LNCAP (cell line): Measurements from ENCODE around the gene TNFAIP8L2.

Source experiments
- TF ChIP-seq, protein P1 (sequence below): fragments of 450-650 bp; IDR thresholded peaks from 2 replicates; pipeline ENCODE4 v1.5.1; 2017; ENCODE audit warnings: mild to moderate bottlenecking

The TNFAIP8L2 gene

DNA sequence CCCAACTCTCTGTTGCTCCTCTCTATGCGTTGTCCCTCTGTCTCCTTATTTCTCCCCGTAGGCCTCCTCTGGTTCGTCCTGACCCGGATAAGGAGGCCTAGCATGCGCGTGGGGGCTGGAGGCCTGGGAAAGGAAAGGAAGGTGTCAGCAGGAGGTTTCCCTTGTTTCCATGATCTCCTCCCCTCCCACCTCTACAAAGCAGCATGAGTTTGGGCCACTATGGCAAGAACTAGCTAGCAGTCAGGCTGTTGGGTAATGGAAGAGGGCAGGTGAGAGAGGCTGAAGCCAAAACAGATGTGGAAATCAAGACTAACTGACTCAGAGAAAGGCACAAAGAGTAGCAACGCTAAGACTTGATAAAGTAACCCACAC lies 9.3 kb upstream of the TNFAIP8L2 start:
- TF ChIP-seq, protein P1, sequence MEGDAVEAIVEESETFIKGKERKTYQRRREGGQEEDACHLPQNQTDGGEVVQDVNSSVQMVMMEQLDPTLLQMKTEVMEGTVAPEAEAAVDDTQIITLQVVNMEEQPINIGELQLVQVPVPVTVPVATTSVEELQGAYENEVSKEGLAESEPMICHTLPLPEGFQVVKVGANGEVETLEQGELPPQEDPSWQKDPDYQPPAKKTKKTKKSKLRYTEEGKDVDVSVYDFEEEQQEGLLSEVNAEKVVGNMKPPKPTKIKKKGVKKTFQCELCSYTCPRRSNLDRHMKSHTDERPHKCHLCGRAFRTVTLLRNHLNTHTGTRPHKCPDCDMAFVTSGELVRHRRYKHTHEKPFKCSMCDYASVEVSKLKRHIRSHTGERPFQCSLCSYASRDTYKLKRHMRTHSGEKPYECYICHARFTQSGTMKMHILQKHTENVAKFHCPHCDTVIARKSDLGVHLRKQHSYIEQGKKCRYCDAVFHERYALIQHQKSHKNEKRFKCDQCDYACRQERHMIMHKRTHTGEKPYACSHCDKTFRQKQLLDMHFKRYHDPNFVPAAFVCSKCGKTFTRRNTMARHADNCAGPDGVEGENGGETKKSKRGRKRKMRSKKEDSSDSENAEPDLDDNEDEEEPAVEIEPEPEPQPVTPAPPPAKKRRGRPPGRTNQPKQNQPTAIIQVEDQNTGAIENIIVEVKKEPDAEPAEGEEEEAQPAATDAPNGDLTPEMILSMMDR, result no peak

DNA sequence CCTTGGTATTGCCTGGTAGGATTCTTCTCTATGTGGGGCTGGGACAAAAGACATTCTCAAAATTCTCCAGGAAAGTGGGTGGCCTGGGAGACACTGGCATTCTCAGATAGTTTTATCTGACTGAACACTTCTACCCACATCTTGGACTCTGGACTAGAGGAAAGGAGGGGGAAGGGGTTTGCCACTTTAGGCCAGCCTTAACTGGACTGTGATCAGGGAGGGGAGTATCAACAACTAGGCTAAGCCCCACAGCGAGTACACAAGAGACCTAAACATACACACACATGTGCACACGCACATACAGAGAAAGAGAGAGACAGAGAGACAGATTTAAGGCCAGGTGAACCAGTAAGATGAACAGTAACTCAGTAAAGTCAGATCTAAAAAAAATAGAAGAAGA lies 8.8 kb upstream of the TNFAIP8L2 start:
- TF ChIP-seq, protein P1, result no peak

DNA sequence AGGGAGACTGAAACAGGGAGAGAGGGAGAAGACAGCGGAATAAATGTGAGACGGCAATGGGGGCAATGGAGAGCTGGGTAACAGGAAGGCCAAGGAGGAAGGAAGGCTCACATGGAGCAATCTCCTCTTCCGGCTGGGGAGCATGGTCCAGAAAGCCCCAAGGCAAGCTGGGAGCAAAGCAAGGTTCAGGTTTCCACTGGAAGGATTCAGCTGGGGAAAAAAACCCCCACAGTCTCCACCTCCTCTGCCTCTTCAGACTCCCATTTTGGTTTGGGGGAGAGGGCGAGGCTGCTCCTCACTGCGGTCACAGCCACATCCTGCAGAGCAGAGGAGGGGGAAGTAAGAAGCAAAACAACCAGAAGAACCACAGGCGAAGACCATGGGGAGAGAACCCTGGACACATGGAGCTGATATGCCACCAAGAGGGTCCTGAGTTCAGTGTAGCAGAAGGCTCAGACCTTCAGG lies 650 bp downstream of the TNFAIP8L2 start:
- TF ChIP-seq, protein P1, result no peak

DNA sequence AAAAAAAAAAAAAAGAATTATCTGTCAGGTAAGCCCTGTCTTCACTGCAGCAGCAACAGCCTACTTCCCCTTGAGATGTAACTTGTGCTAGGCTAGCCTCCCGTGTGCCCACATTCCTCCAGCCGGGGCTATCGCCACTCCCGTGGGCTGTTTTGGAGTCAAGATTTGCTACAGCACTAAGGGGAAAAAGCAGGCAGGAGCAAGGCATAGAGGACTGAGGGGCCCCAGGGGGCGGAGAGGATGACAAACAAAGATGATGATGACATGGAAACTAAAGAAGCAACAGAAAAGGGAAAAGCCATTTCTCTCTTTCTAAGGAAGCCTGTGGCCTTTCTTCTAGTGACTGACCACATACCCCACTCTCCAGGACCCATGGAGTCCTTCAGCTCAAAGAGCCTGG lies 1.9 kb downstream of the TNFAIP8L2 start:
- TF ChIP-seq, protein P1, result no peak

DNA sequence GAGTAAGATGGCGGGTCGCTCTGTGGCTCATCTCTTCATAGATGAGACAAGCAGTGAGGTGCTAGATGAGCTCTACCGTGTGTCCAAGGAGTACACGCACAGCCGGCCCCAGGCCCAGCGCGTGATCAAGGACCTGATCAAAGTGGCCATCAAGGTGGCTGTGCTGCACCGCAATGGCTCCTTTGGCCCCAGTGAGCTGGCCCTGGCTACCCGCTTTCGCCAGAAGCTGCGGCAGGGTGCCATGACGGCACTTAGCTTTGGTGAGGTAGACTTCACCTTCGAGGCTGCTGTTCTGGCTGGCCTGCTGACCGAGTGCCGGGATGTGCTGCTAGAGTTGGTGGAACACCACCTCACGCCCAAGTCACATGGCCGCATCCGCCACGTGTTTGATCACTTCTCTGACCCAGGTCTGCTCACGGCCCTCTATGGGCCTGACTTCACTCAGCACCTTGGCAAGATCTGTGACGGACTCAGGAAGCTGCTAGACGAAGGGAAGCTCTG lies 2.4 kb downstream of the TNFAIP8L2 start:
- TF ChIP-seq, protein P1, result no peak

DNA sequence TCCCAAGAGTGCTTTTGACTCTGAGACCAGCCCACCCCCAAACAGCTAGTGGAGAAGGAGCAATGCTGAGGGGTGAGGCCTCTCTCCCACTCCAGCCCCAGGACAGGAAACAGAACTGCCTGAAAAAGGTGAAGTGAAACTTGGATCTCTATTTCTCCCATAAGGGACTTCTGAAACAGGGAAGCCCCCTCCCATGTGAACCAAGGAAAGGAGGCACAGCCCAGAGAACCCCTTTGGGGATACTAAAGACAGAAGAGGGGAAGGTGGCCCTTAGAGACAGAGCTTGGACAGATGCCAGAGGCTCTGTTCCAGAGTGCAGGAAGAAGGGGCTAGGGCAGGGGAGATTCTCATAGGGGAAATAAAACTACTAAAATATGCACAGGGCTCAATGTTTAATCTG lies 2.9 kb downstream of the TNFAIP8L2 start:
- TF ChIP-seq, protein P1, result no peak

DNA sequence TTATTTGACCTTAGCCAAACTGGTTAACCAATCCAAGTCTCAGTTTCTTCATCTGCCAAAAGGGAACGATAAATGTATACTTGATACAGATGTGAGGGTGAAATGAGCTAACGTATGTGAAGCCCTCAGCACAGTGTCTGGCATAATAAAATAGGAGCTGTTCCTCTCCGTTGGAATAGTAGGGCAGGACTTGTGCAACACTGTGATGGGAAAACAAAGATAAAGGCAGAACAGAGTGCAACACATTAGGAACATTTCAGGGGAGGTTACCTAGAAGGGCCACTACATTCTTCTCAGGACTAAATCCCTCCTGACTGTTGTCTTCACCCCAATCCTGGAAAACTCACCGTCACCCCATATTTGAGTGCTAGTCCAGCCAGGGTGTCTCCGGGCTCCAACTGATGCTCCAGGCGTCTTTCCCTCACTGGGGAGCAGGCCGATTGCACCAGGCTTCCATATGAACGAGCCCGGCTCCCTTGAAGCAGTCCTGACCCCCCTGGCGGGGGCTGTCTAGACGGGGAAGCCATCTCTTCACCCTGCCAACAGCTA lies 8.4 kb downstream of the TNFAIP8L2 start:
- TF ChIP-seq, protein P1, result no peak

DNA sequence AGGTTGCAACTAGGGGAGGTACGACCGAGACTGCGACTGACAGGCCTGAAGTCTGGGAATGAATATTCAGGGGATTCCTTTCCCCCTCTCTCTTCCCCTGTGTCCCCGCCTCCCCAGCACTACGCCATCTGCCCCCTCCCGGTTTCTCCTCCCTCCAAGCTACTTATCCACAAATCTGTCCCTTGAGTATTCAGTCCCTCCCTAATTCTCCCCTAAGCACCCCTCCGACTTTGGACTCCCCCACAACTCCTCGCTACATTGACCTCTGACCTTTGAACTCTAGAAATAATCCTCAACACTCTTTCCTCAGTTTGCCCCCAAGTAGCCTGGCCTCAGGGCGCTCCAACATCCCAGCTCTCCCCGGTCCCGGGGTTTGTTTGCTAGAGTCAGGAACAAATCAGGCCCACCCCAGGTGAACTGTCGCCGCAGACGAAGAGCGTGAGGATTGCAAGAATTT lies 8.9 kb downstream of the TNFAIP8L2 start:
- TF ChIP-seq, protein P1, result no peak
